OCI-LY7 (cell line): ENCODE results near the gene TRIM41.

Source experiments
- CTCF ChIP-seq: fragments of 200-600 bp; sonication (generic); conservative IDR thresholded peaks from 2 replicates; pipeline ENCODE4 v1.5.1; 2014; ENCODE audit warnings: mild to moderate bottlenecking, antibody characterized with exemption, low read length, moderate library complexity, mixed read lengths
- EZH2phosphoT487 ChIP-seq: fragments of 200-600 bp; sonication (generic); IDR thresholded peaks from 2 replicates; pipeline ENCODE4 v1.6.1; 2018; ENCODE audit warnings: low read depth, borderline replicate concordance, mild to moderate bottlenecking, mixed run types, antibody characterized with exemption, low read length, moderate library complexity, mixed read lengths

GRCh38 chr5:181263633-181264032 lies 40.6 kb downstream of the TRIM41 start:
- no peak for TF ChIP-seq CTCF
- no peak for TF ChIP-seq EZH2phosphoT487
